ENCODE results near the gene ANKRD23. TPM values are rescaled to one million over a fixed set of nuclear protein-coding genes. Genes with fewer than 3 reads are reported as not detected.
A peak's percentile ranks its signal among the peaks of the same experiment; 100 is the strongest.

ANKRD23 gene
- total and polyA plus RNA-seq, 2 of the 13 experiments (the other 11 are each of a cell fraction or from before 2014, with no cell fraction given): 1.5 to 1.6 TPM

DNA sequence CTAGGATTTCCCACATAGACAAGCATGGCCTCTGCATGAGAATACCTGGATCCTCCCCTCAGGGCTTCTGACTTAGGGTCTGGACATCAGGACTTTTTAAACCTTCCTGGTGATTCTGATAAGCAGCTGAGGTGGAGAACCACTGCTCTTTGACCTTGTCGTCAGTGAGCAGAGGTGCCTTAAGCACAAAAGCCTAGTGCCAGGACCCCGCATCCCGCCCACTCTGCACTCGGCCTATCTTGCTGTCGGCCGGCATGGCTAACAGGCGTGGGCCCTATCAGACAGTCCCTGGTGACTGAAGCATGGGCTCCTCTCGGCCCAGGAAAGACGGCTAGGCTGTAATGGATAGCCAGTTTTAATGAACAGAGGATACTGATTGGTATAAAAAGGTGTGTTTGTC, 6.2 kb downstream of the ANKRD23 start:
- ATAC-seq (no peak), DNase-seq (ENCODE audit: low spot score) (no peak)

DNA sequence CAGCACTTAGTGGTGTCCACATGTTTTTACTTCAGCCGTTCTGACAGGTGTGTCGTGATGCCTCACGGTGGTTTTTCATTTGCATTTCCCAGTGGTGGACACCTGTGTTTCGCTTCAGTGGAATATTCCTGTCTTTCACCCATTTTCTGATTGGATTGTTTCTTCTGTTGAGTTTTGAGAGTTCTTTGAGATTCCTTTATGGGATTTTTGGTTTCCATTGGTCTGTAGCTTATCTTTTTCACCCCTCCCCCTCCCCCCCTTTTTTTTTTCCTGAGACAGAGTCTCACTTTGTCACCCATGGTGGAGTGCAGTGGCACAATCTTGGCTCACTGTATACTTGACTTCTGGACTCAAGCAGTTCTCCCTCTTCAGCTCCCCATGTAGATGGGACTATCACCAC, 8.0 kb downstream of the ANKRD23 start:
- POLR2A ChIA-PET: interaction anchor here (1.6 kb wide), 1 partner anchor 22 kb away, joined by 6 read pairs; the partner anchor contains the start of gene ANKRD39
- no peaks in the 10 kb centered on the region for H3K27me3 ChIP-seq (ENCODE audit: control insufficient read depth in 1 of 2, insufficient read depth in 2 of 2, low read length in 2 of 2)
- no peak overlapping the region for H3K9ac ChIP-seq (ENCODE audit: insufficient read depth, low read depth, low read length)
- no peaks in the 10 kb centered on the region for H3K4me1 ChIP-seq (ENCODE audit: insufficient read depth, low read length)
- H3K79me2 ChIP-seq (ENCODE audit: insufficient read depth, low read length): no peaks in the 10 kb centered on the region
- intact Hi-C loops (cut with micrococcal nuclease; ENCODE audit: unreplicated experiment): no loop called here
- WGBS (ENCODE audit: low lambda C conversion rate): 98% methylated on average over 4 of the region's 4 CpGs
- DNase-seq (ENCODE audit: low spot score): no peak
- H3K9me3 ChIP-seq (ENCODE audit: low read length): no peaks in the 10 kb centered on the region
- in situ Hi-C loops (cut with HindIII; ENCODE audit: extremely low pct_ligation_motif_present, low pct_unique_long_range_greater_than_20kb): no loop called here
- ATAC-seq: no peak
- no peak overlapping the region for H3K4me2 ChIP-seq (ENCODE audit: low read depth, low read length)
- CTCF ChIA-PET (ENCODE audit: low intra/inter-chr PET ratio, low total read pairs): no interaction called here
- no peak overlapping the region for H3K27ac ChIP-seq (ENCODE audit: extremely low read length, insufficient read depth, low read length)
- no TSS peak for BruUV-seq (replicated peaks)
- TF ChIP-seq RBM22 (optimal IDR thresholded peaks at IDR 0.05; ENCODE audit: low read length) (peak; percentile 54), POLR2AphosphoS5 (IDR thresholded peaks at IDR 0.05; ENCODE audit: low read depth, low read length) (peak; percentile 30; the same call in 1 of the 2 replicates), PHF20 (CRISPR knock-in tag; IDR thresholded peaks at IDR 0.05) (no peak)
- FAIRE-seq: peak; percentile 21
- H2AFZ ChIP-seq (ENCODE audit: low read length): no peak overlapping the region
- H3K36me3 ChIP-seq (replicated peaks in 1 of 2; ENCODE audit: control insufficient read depth in 1 of 2, insufficient read depth in 2 of 2, low read length in 2 of 2): peaks cover 29 to 38% of the 10 kb centered on the region in 2 experiments
- no peak overlapping the region for H3K4me3 ChIP-seq (replicated peaks in 1 of 3; ENCODE audit: insufficient read depth in 1 of 3, low read depth in 2 of 3, low read length in 3 of 3)
- H4K20me1 ChIP-seq (ENCODE audit: insufficient read depth, low read length): peaks cover 8% of the 10 kb centered on the region; the same call in 1 of the 2 replicates

More for the DNA sequence above, 6.2 kb downstream of the ANKRD23 start:
- Histone ChIP-seq H3K9ac (ENCODE audit: insufficient read depth, low read depth, low read length) (no peak overlapping the region), H3K4me3 (replicated peaks in 1 of 3; ENCODE audit: insufficient read depth in 1 of 3, low read depth in 2 of 3, low read length in 3 of 3) (no peak overlapping the region), H3K4me1 (ENCODE audit: insufficient read depth, low read length) (no peaks in the 10 kb centered on the region), H2AFZ (ENCODE audit: low read length) (no peak overlapping the region), H3K4me2 (ENCODE audit: low read depth, low read length) (no peak overlapping the region), H4K20me1 (ENCODE audit: insufficient read depth, low read length) (peaks cover 1% of the 10 kb centered on the region; the same call in 1 of the 2 replicates), H3K27me3 (ENCODE audit: control insufficient read depth in 1 of 2, insufficient read depth in 2 of 2, low read length in 2 of 2) (no peaks in the 10 kb centered on the region), H3K36me3 (replicated peaks in 1 of 2; ENCODE audit: control insufficient read depth in 1 of 2, insufficient read depth in 2 of 2, low read length in 2 of 2) (peaks cover 13 to 21% of the 10 kb centered on the region in 2 experiments), H3K27ac (ENCODE audit: extremely low read length, insufficient read depth, low read length) (no peak overlapping the region), H3K79me2 (ENCODE audit: insufficient read depth, low read length) (no peaks in the 10 kb centered on the region), H3K9me3 (ENCODE audit: low read length) (no peaks in the 10 kb centered on the region)
- ChIA-PET POLR2A (interaction anchor here (0.7 to 2.4 kb wide), 6 partner anchors 10 to 25 kb away, joined by 3 to 7 read pairs (median 3); partner anchors contain the start of gene CNNM3), CTCF (ENCODE audit: low intra/inter-chr PET ratio, low total read pairs) (no interaction called here)
- TF ChIP-seq RBM22 (optimal IDR thresholded peaks at IDR 0.05; ENCODE audit: low read length) (peak; percentile 66), AGO2 (optimal IDR thresholded peaks at IDR 0.05; ENCODE audit: low read depth, low read length) (peak; percentile 67), POLR2A (IDR thresholded peaks at IDR 0.05; ENCODE audit: insufficient read depth in 1 of 2, low read depth in 2 of 2, low read length in 2 of 2) (peak in 1 of 2 experiments; percentile 22; a peak in 2 of 4 replicates), ZNF510 (CRISPR knock-in tag; IDR thresholded peaks at IDR 0.05; ENCODE audit: low read depth) (no peak), POLR2G (IDR thresholded peaks at IDR 0.05; ENCODE audit: low read depth, low read length) (peak; percentile 59), KDM5B (CRISPR knock-in tag; IDR thresholded peaks at IDR 0.05; ENCODE audit: borderline replicate concordance) (peak; percentile 28; the same call in 1 of the 2 replicates), ZNF263 (CRISPR knock-in tag; IDR thresholded peaks at IDR 0.05) (no peak), RELA (CRISPR knock-in tag; IDR thresholded peaks at IDR 0.05) (no peak)
- in situ Hi-C loops (cut with HindIII; ENCODE audit: extremely low pct_ligation_motif_present, low pct_unique_long_range_greater_than_20kb): no loop called here
- intact Hi-C loops (cut with micrococcal nuclease; ENCODE audit: unreplicated experiment): no loop called here
- 97% methylated on average over 9 of the region's 9 CpGs for WGBS (ENCODE audit: low lambda C conversion rate)
- BruUV-seq (replicated peaks): no TSS peak
- peak; percentile 30 for FAIRE-seq

Measured in HepG2 (cell line).